Measurements from ENCODE around the gene MLPH. TPM values are rescaled to one million over a fixed set of nuclear protein-coding genes. Genes with fewer than 3 reads are reported as not detected.

Gene MLPH
- total and polyA plus RNA-seq, 12 donors = 0.12 to 3.6 (median 0.84) TPM; not detected in 1

GRCh38 chr2:237515621-237516275 lies 28.7 kb downstream of the MLPH start:
- 82 to 96% (median 90%) methylated on average over 3 to 6 of the region's 6 CpGs for WGBS, 4 donors
- Histone ChIP-seq H3K9me3 (replicated peaks in 1 of 3) (no peaks in the 10 kb centered on the region), H3K27me3 (no peaks in the 10 kb centered on the region), H3K36me3 (replicated peaks in 1 of 2) (no peaks in the 10 kb centered on the region), H3K4me1 (replicated peaks in 1 of 2) (peaks cover 5 to 13% of the 10 kb centered on the region in 2 donors), H3K27ac (no peak overlapping the region), H3K4me3 (no peak overlapping the region)
- intact Hi-C loops (cut with DNase I) = loop anchor here in 1 of 2 donors (10.0 kb wide), 1 partner anchor 229 kb away; no protein-coding TSS in a partner anchor
- no peak for DNase-seq
- TF ChIP-seq CTCF (IDR thresholded peaks at IDR 0.05) = no peak
- no peak for TF ChIP-seq POLR2A (IDR thresholded peaks at IDR 0.05)

GRCh38 chr2:237517163-237517562 lies 30.1 kb downstream of the MLPH start:
- Histone ChIP-seq H3K9me3 (replicated peaks in 1 of 3) (no peaks in the 10 kb centered on the region), H3K27me3 (no peaks in the 10 kb centered on the region), H3K4me1 (replicated peaks in 1 of 2) (peaks cover 5 to 13% of the 10 kb centered on the region in 2 donors), H3K36me3 (replicated peaks in 1 of 2) (no peaks in the 10 kb centered on the region), H3K27ac (no peak overlapping the region), H3K4me3 (no peak overlapping the region)
- DNase-seq = no peak
- TF ChIP-seq POLR2A (IDR thresholded peaks at IDR 0.05) (no peak), CTCF (IDR thresholded peaks at IDR 0.05) (no peak)
- intact Hi-C loops (cut with DNase I) = loop anchor here in 1 of 2 donors (10.0 kb wide), 1 partner anchor 228 kb away; no protein-coding TSS in a partner anchor
- 50 to 87% (median 86%) methylated on average over 4 of the region's 4 CpGs for WGBS, 4 donors

- intact Hi-C loops (cut with DNase I) = loop anchor here in 1 of 2 donors (10.0 kb wide), 1 partner anchor 227 kb away; no protein-coding TSS in a partner anchor
- Histone ChIP-seq H3K9me3 (replicated peaks in 1 of 3) (no peaks in the 10 kb centered on the region), H3K4me3 (no peak overlapping the region), H3K27me3 (no peaks in the 10 kb centered on the region), H3K4me1 (replicated peaks in 1 of 2) (peaks cover 3 to 9% of the 10 kb centered on the region in 2 donors), H3K27ac (no peak overlapping the region), H3K36me3 (replicated peaks in 1 of 2) (no peaks in the 10 kb centered on the region)
- TF ChIP-seq CTCF (IDR thresholded peaks at IDR 0.05) (no peak), POLR2A (IDR thresholded peaks at IDR 0.05) (no peak)
- WGBS, 4 donors = 82 to 94% (median 87%) methylated on average over 1 of the region's 1 CpG
- DNase-seq = no peak
Measured at GRCh38 chr2:237517990-237518389, 30.9 kb downstream of the MLPH start.

GRCh38 chr2:237519506-237520245 lies 32.6 kb downstream of the MLPH start:
- no peaks in the 10 kb centered on the region for H3K9me3 ChIP-seq (replicated peaks in 1 of 3)
- WGBS, 4 donors = 76 to 86% (median 80%) methylated on average over 12 to 14 of the region's 14 CpGs
- TF ChIP-seq POLR2A (IDR thresholded peaks at IDR 0.05) (no peak), CTCF (IDR thresholded peaks at IDR 0.05) (no peak)
- no peak for DNase-seq
- H3K4me3 ChIP-seq = no peak overlapping the region
- intact Hi-C loops (cut with DNase I) = loop anchor here in 1 of 2 donors (10.0 kb wide), 1 partner anchor 225 kb away; no protein-coding TSS in a partner anchor
- H3K4me1 ChIP-seq (replicated peaks in 1 of 2) = no peaks in the 10 kb centered on the region
- no peaks in the 10 kb centered on the region for H3K36me3 ChIP-seq (replicated peaks in 1 of 2)
- H3K27ac ChIP-seq = no peak overlapping the region
- H3K27me3 ChIP-seq = no peaks in the 10 kb centered on the region
